WI38 (cell line): ENCODE data around the gene IFT52.
"Not testable (repeated sequence)": the region's sequence is repeated elsewhere in the genome, so short reads cannot be mapped to it uniquely, and the experiment has no call there.

ENCODE experiments used
- H3K4me3 ChIP-seq: 2 replicates; pipeline ENCODE4 v1.5.1; 2011; ENCODE audit warnings: low read depth, mild to moderate bottlenecking, control low read depth, low read length
- TF ChIP-seq, protein P1 (sequence below): IDR thresholded peaks from 2 replicates; pipeline ENCODE4 v1.5.1; 2012; ENCODE audit warnings: low read depth, mild to moderate bottlenecking, control low read depth, low read length

The IFT52 gene

DNA sequence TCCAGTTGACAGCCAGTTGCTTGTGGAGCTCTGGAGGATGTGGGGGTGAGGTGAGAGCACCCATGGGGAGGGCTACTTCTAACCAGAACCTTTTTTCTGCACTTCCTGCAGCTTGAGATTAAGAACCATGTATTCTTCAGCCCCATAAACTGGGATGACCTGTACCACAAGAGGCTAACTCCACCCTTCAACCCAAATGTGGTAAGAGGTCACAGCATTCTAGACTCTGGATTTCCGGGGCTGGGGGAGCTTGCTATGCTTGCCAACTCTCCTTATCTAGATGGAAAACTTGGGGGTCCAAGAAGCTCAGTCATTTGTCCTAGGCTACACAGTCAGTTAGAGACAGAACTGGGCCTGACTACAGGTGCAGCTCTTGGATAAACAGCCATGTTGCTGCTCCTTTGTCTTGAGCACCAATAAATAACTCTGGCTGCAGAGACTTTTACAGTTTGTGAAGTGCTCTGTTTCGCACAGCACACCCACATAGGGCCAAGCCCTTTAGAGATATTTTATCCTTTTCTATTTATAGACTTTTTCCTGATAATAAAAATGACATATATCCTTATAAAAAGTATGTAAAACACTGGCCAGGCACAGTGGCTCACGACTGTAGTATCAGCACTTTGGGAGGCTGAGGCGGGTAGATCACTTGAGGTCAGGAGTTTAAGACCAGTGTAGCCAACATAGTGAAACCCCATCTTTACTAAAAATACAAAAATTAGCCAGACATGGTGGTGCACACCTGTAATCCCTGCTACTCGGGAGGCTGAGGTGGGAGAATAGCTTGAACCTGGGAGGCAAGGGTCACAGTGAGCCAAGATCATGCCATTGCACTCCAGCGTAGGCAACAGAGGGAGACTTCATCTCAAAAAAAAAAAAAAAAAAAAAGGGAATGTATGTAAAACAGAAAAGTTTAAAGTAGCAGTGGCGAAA, 10.6 kb upstream of the IFT52 start:
- TF ChIP-seq, protein P1, sequence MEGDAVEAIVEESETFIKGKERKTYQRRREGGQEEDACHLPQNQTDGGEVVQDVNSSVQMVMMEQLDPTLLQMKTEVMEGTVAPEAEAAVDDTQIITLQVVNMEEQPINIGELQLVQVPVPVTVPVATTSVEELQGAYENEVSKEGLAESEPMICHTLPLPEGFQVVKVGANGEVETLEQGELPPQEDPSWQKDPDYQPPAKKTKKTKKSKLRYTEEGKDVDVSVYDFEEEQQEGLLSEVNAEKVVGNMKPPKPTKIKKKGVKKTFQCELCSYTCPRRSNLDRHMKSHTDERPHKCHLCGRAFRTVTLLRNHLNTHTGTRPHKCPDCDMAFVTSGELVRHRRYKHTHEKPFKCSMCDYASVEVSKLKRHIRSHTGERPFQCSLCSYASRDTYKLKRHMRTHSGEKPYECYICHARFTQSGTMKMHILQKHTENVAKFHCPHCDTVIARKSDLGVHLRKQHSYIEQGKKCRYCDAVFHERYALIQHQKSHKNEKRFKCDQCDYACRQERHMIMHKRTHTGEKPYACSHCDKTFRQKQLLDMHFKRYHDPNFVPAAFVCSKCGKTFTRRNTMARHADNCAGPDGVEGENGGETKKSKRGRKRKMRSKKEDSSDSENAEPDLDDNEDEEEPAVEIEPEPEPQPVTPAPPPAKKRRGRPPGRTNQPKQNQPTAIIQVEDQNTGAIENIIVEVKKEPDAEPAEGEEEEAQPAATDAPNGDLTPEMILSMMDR, result no peak
- H3K4me3 ChIP-seq, result no peak overlapping the region

DNA sequence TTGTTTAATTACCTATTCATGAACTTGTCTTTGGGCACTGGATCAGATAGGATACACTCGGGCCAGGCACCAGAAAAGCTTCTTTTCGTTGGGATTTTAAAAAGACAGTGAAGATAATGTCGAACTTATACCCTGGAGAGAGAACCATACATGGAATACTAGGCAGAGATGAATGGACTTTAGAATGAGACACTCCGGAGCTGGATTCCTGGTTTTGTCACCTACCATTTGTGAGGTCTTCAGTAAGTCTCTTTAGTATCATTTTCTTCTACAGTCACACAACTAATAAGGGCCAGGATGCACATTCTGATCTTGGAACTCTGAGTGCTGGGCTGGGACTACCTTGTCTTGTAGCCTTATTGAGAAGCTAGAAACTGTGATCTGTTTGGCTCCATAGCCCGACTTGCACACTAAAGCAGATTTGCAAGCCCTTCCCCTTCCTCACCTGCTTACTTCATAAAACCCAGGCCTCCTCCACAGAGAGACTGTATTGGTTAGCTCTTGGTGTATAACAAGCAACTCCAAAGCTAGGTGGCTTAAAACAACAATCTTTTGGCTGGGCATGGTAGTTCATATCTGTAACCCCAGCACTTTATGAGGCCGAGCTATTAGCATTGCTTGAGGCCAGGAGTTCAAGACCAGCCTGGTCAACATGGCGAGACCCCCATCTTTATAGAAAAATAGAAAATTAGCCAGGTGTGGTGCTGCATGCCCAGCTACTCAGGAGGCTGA, 7.4 kb upstream of the IFT52 start:
- TF ChIP-seq, protein P1, result no peak
- no peak overlapping the region for H3K4me3 ChIP-seq

DNA sequence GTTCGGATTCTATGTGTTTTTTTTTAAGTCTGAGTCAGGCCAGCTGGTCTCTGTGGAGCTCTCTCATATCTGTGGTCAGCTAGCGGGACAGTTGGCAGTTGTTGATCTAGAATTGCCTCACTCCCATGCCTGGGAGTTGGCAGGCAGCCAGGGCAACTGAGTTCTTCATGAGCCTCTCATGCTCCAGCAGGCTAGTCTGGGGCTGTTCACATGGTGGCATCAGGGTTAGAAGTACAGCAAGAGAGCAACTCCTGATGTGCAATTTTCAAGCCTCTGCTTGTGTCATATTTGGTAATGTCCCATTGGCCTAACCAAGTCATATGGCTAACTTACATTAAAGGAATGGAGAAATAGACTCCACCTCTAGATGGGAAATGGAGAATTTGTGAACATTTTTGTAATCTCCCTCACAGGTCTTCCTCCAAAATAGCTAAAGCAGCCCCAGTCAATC, 6.7 kb upstream of the IFT52 start:
- no peak overlapping the region for H3K4me3 ChIP-seq
- TF ChIP-seq, protein P1, result no peak

DNA sequence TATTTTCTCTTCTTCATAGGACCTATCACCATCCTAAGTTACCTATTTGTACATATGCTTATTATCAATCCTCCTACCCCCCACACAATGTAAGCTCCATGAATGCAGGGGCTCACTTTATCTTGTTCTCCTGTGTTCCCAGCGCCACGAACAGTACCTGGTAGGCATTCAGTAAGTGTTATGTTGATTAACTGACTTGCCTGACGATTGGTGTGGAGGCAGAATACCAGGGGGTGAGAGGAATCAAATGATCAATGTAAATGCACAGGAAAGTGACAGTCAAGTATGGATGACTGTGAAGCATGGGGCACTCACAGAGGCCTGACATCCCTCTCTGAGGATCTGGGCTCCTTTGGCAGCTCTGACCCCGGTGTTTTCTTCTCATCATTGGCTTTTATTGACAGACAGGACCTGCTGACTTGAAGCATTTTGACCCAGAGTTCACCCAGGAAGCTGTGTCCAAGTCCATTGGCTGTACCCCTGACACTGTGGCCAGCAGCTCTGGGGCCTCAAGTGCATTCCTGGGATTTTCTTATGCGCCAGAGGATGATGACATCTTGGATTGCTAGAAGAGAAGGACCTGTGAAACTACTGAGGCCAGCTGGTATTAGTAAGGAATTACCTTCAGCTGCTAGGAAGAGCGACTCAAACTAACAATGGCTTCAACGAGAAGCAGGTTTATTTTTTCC, 6.1 kb upstream of the IFT52 start:
- TF ChIP-seq, protein P1, result no peak
- H3K4me3 ChIP-seq, result no peak overlapping the region

DNA sequence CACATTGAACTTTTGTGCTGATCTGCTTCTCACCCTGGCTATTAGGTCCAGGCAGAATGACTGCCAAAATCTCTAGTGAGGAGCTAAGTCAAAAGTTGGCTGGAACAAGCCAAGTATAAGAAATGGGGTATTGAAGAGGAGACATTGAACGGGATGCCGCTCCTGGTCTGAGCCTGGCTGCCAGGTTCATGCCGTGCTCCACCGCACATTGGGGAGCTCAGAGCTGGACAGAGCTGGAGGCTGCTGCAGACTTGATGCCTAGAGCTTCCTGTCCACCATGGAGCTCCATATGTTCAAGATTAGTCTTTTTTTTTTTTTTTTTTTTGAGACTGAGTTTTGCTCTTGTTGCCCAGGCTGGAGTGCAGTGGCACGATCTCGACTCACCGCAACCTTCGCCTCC, 4.1 kb upstream of the IFT52 start:
- H3K4me3 ChIP-seq, result no peak overlapping the region
- TF ChIP-seq, protein P1, result no peak

DNA sequence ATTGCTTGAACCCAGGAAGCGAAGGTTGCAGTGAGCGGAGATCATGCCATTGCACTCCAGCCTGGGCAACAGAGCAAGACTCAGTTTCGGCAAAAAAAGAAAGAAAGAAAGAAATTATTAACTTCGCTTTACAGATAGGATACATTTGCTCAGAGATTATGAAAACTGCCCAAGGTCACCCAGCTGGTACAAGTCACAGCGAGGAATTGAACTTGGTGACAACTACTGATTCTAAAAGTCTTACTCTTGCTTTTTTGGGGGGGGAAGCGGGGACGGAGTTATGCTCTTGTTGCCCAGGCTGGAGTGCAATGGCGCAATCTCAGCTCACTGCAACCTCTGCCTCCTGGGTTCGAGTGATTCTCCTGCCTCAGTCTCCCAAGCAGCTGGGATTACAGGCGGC, 2.2 kb upstream of the IFT52 start:
- H3K4me3 ChIP-seq, result not testable (repeated sequence)

DNA sequence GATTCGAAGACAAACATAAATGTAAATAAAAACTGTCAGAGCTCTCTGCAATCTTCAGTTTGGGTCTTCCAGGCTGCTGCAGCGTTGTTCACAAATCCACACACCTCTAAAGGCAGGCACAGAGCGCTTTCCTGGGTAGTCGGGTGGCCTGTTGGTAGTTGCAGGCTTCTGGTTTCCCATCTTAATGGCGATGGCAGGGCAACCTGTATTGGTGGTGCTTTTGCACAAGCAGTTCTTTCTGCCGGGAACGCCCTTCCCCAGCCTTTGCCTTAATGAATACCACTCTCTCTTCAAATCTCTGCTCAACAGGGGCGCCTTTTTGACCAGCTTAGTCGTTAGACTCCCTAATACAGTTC, 723 bp upstream of the IFT52 start:
- TF ChIP-seq, protein P1, result no peak
- peak overlapping the region; percentile 75 for H3K4me3 ChIP-seq

DNA sequence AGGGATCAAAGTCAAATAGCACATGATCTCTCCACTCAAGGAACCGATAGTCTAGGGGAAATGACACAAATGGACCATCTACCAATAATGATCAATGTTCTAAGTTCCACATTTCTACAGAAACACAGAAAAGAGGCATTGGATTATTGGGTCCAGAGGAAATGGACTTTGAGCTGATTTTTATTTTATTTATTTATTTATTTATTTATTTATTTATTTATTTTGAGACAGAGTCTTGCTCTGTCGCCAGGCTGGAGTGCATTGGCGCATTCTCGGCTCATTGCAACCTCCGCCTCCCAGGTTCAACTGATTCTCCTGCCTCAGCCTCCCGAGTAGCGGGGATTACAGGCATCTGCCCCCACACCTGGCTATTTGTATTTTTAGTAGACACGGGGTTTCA, 11.2 kb downstream of the IFT52 start:
- H3K4me3 ChIP-seq, result not testable (repeated sequence)
